ENCODE measurements around the gene DLX2. TPM values are rescaled to one million over a fixed set of nuclear protein-coding genes. Genes with fewer than 3 reads are reported as not detected.
A peak's percentile ranks its signal among the peaks of the same experiment; 100 is the strongest.

Gene DLX2
- total and polyA plus RNA-seq, 2 of the 13 experiments (the other 11 are each of a cell fraction or from before 2014, with no cell fraction given): 0.07 to 0.15 TPM

DNA sequence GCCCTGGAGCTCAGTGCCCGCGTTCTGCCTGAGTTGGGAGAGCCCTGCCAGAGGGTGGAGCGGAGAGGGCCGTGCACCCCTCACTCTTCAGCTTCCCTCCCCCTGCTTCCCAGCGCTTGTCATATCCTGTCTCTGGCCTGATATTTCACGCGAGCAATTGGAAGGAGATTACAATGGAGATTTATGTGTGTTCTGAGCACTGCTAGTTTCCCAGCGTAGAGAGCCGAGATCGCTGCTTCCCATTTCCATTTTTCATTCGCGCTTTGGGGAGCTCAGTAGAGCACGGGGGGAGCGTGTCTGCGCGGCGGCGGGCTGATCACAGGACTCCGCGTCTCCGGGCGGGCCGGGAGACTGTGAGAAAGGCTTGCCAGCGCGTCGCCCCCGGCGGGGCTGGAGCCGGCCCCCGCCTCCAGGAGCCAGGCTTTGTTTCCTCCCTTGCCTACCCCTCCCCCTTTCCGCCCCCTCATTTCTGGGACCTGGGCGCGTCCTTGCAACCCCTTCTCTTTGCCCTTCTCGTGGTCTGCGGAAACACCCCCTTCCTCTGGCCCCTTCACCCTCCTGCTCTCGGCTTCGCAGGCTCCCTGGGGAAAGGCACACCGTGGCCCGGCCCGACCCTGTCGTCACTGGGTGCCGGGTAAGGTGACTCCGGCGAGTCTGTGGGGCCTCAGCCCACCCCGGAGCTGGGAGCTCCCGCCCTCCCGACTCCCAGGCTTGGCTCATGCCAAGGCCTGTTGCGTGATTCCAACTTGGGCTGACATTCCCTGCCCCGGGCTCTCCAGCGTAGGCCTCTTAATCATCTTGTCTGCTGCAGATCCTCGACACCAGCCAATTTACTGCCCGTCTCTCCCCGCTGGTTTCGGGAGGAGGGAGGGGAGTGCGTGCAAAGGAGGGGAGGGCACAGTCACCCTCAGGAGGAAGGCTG, 5.8 kb downstream of the DLX2 start (continued):
- TF ChIP-seq, protein P1, sequence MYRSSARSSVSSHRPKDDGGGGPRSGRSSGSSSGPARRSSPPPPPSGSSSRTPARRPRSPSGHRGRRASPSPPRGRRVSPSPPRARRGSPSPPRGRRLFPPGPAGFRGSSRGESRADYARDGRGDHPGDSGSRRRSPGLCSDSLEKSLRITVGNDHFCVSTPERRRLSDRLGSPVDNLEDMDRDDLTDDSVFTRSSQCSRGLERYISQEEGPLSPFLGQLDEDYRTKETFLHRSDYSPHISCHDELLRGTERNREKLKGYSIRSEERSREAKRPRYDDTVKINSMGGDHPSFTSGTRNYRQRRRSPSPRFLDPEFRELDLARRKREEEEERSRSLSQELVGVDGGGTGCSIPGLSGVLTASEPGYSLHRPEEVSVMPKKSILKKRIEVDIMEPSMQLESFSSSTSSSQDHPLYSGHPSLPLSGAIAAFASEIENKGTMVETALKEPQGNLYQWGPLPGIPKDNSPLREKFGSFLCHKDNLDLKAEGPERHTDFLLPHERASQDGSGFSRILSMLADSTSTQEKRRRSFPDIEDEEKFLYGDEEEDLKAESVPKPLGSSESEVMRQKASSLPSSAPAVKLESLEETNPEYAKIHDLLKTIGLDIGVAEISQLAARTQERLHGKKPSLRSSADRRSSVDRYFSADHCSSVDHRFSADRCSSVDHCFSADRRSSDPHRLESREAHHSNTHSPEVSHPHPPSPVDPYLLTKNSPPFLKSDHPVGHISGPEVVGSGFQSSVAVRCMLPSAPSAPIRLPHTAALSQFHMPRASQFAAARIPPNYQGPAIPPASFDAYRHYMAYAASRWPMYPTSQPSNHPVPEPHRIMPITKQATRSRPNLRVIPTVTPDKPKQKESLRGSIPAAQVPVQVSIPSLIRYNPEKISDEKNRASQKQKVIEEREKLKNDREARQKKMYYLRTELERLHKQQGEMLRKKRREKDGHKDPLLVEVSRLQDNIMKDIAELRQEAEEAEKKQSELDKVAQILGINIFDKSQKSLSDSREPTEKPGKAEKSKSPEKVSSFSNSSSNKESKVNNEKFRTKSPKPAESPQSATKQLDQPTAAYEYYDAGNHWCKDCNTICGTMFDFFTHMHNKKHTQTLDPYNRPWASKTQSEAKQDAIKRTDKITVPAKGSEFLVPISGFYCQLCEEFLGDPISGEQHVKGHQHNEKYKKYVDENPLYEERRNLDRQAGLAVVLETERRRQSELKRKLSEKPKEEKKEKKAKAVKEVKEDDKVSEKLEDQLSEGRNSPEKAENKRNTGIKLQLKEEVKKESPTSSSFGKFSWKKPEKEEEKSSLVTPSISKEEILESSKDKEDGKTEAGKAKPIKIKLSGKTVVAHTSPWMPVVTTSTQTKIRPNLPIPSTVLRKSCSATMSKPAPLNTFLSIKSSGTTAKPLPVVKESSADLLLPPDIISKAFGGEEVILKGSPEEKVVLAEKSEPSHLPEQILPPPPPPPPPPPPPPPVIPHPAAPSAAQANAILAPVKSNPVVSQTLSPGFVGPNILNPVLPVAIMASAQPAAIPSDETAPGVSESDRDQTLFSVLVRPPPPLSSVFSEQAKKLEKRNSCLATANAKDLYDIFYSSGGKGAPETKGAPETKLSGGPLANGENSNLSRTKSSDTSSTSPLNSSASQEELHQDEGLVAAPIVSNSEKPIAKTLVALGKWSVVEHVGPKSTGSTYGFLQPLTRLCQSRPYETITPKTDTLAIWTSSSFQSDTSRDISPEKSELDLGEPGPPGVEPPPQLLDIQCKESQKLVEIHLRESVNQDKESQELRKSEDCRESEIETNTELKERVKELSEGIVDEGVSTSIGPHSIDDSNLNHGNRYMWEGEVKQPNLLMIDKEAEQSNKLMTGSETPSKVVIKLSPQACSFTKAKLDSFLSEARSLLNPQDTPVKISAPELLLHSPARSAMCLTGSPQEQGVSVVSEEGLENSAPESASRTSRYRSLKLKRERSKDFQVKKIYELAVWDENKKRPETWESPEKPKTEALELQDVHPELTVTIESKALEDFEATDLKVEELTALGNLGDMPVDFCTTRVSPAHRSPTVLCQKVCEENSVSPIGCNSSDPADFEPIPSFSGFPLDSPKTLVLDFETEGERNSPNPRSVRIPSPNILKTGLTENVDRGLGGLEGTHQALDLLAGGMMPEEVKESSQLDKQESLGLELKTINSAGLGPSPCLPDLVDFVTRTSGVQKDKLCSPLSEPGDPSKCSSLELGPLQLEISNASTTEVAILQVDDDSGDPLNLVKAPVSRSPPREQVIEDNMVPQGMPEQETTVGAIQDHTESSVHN (CRISPR knock-in tag; IDR thresholded peaks at IDR 0.05): no peak
- peak; percentile 90; the same call in 1 of the 2 replicates for TF ChIP-seq MTF2 (CRISPR knock-in tag; IDR thresholded peaks at IDR 0.05; ENCODE audit: borderline replicate concordance)
- no peak for TF ChIP-seq NFE2 (CRISPR knock-in tag; IDR thresholded peaks at IDR 0.05)
- TF ChIP-seq ZNF678 (CRISPR knock-in tag; IDR thresholded peaks at IDR 0.05): 0 out of 2 replicates have a peak, but pooled peaks have one; percentile 39
- no peak for TF ChIP-seq ZNF724P (CRISPR knock-in tag; IDR thresholded peaks at IDR 0.05; ENCODE audit: borderline replicate concordance)
- no peak for TF ChIP-seq SOX13 (IDR thresholded peaks at IDR 0.05)
- TF ChIP-seq SOX13 (CRISPR knock-in tag; conservative IDR thresholded peaks at IDR 0.05 in 1 of 2, IDR thresholded peaks at IDR 0.05 in 1 of 2): no peak
- no peak for TF ChIP-seq NR2C2 (CRISPR knock-in tag; IDR thresholded peaks at IDR 0.05; ENCODE audit: borderline replicate concordance)
- TF ChIP-seq ZNF619 (CRISPR knock-in tag; IDR thresholded peaks at IDR 0.05): no peak
- TF ChIP-seq ZNF737 (CRISPR knock-in tag; IDR thresholded peaks at IDR 0.05; ENCODE audit: borderline replicate concordance): no peak
- TF ChIP-seq, protein P2, sequence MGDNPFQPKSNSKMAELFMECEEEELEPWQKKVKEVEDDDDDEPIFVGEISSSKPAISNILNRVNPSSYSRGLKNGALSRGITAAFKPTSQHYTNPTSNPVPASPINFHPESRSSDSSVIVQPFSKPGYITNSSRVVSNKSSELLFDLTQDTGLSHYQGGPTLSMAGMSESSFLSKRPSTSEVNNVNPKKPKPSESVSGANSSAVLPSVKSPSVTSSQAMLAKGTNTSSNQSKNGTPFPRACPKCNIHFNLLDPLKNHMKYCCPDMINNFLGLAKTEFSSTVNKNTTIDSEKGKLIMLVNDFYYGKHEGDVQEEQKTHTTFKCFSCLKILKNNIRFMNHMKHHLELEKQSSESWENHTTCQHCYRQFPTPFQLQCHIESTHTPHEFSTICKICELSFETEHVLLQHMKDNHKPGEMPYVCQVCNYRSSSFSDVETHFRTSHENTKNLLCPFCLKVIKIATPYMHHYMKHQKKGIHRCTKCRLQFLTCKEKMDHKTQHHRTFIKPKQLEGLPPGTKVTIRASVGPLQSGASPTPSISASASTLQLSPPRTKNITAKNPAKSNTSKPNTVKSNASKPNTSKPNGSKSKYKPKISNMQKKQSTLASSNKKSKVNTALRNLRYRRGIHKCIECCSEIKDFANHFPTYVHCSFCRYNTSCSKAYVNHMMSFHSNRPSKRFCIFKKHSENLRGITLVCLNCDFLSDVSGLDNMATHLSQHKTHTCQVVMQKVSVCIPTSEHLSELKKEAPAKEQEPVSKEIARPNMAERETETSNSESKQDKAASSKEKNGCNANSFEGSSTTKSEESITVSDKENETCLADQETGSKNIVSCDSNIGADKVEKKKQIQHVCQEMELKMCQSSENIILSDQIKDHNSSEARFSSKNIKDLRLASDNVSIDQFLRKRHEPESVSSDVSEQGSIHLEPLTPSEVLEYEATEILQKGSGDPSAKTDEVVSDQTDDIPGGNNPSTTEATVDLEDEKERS (CRISPR knock-in tag; IDR thresholded peaks at IDR 0.05): no peak
- TF ChIP-seq ZNF20 (CRISPR knock-in tag; IDR thresholded peaks at IDR 0.05): no peak
- no peak for TF ChIP-seq HOXA5 (CRISPR knock-in tag; IDR thresholded peaks at IDR 0.05)
- TF ChIP-seq REL (CRISPR knock-in tag; conservative IDR thresholded peaks at IDR 0.05): no peak
- no peak for TF ChIP-seq TGIF2 (CRISPR knock-in tag; IDR thresholded peaks at IDR 0.05)
